Ammon's horn (tissue), 1 donor: ENCODE measurements around the gene LIPH.
"Not testable (repeated sequence)": the region's sequence is repeated elsewhere in the genome, so short reads cannot be mapped to it uniquely, and the experiment has no call there.

Experiments
- DNase-seq: peaks from one replicate; pipeline ENCODE4 v3.0.0-alpha.2; 2016; ENCODE audit warnings: low spot score

Gene LIPH

DNA sequence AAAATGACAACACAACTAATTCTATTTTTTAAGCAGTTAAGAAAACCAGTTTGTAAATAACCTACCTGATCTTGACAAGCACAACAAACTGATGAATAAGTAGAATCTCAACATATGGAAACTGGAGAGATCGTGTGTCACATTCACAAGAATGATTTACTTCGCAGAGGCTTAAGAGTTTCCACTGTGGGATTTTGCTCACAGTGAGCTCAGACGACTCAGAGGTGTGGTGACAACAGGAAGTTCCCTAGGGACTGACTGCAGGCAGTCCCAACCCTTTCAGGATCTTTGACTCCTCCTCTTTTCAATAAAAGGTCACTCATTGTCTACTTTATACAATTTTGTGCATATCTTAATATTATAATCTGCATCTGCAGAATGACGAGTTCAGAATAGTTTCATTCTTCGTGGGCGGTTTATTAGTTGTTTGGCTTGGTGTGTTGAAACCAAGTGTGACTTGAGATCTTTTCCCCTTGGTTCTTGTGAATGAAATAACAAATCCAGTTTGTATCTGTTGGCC is at the start of gene LIPH:
LIPH (minus strand) TSS at position 231 of the 520 bp plus-strand sequence; CDS start at position 114, 117 bp downstream.
- no peak for DNase-seq

GRCh38 chr3:185595526-185595925 is 43.1 kb upstream of the LIPH start:
- no peak for DNase-seq

GRCh38 chr3:185594073-185594472 is 41.7 kb upstream of the LIPH start:
- no peak for DNase-seq

GRCh38 chr3:185586686-185587039 is 34.3 kb upstream of the LIPH start:
- DNase-seq = no peak

GRCh38 chr3:185585859-185586685 is 33.7 kb upstream of the LIPH start, which contains the start of gene SENP2:
TSS of gene SENP2 (plus strand) at chr3:185586295. CDS start at chr3:185586414, 119 bp downstream.
- DNase-seq = peak; percentile 99

DNA sequence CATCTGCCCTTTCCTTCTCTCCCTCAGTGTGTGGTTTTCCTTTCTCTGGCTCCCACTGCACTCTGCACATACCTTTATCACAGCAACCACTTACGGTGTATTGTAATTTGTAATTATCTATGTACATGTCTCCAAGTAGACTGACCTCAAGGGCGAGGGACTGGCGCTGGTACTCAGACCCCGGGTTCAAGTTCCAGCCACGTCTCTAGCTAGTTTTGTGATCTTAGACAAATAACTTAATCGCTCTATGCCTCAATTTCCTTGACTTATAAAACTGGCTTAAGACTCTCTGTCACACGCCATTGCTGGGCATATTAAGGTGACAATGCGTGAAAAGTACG is 33.1 kb upstream of the LIPH start:
- peak; percentile 13 for DNase-seq

DNA sequence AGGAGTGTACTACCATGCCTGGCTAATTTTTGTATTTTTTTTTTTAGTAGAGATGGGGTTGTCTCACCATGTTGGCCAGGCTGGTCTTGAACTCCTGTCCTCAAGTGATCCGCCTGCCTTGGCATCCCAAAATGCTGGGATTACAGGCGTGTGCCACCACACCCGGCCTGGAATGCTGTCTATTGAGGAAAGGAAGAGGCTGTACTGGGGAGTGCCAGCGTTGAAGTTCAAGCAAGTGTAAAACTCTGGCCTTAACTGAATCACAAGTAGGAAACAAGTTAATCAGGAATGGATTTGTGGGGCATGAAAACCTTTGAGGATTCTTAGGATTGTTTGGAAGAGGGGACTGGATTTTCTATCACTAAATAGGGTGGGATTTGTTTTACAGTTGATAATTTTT is 32.3 kb upstream of the LIPH start:
- no peak for DNase-seq

GRCh38 chr3:185583925-185584324 is 31.5 kb upstream of the LIPH start:
- no peak for DNase-seq

DNA sequence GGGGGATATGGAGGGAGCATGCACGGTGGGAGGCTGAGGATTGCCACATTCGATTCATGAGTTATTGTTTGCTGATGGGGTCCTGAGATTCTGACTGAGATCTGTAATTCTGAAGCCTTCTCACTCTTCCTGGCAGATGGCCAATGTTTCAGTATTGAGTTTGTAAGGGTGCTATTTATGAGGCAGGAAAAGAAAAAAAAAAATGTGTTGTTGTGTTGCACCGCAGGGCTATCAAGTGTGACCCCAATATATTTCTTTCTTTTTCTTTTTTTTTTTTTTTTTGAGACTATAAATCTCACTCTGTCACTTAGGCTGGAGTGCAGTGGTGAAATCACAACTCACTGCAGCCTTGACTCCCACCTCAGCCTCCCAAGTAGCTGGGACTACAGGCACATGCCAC is 30.5 kb upstream of the LIPH start:
- no peak for DNase-seq

- DNase-seq = no peak
Observed at GRCh38 chr3:185582236-185582635, 29.8 kb upstream of the LIPH start.

DNA sequence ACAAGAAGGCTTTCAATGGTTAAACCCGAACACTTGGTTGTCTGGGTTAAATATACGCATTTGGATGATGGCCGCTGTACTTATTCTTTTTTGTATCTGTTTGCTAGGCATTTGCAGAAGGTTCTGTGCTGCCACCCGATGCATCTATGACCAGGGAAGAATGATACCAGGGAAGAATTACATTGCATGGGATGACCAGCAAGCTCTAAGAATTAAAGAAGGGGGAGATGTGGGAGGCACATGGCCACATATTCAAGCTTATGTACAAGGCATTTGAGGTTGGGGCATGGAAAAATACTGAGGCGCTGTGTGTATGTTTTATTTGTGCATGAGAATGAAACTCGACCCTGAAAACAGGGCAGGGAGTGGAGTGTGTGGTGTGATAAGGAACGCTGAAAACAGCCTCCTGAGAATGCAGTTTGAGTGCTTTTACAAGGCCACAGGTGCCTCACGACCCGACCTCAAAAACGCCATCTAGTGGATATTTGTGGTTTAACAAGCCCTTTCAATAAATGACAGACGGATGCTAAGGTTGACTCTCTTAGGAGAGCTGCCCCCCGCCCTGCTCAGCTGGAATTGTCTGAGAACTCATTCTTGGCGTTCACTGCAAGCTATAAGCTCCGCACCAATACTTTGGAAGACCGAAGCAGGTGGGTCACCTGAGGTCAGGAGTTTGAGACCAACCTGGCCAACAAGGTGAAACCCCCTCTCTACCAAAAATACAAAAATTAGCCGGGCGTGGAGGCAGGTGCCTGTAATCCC is 22.9 kb upstream of the LIPH start:
- DNase-seq = peak; percentile 28

- no peak for DNase-seq
Observed at GRCh38 chr3:185572183-185572582, 19.8 kb upstream of the LIPH start.

DNA sequence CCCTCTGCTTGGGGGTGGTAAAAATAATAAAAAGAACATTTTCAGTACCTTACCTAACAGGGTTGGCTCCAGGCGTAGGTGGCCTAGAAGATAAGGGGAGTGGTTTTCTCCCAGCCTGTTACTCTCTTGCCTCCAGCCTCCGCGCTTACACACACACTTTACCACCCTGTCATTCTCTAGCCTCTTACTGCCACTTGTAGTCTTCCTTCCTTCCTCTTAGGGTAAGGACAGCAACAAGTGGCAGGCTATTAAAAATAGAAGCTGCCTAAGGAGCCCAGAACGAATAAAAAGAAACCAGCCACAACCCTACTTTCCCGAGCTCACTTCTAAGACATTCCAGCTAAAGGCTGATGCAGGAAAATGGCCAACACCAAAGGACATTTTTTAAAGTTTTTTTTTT is 9.6 kb upstream of the LIPH start:
- no peak for DNase-seq

DNA sequence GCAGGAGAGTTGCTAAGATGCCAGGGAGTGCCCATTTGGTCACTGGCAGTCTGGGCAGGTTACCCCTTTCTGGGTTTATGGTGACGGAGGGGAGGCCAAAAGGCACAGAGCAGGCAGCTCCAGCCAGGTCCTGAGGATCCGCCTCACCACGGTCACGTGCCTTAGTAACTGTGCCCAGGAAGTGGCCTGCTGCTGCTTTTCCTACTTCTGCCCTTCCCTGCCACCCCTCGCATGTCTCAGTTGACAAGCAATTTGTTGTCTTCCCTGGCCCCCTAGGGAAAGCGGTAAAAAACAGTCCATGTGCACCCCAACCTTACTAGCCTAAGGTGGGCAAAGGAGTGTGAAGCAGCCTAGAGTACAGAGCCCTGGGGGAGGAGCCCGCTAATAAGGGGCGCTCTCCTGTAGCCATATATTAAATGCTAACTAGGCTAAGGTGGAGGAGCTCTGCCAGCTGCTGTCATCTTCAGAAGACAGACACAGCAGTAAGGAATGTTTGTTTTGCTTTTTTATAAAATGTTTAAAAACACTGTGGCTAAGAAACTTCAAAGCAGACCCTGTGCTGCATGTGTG is 9.1 kb upstream of the LIPH start:
- DNase-seq = peak; percentile 55

DNA sequence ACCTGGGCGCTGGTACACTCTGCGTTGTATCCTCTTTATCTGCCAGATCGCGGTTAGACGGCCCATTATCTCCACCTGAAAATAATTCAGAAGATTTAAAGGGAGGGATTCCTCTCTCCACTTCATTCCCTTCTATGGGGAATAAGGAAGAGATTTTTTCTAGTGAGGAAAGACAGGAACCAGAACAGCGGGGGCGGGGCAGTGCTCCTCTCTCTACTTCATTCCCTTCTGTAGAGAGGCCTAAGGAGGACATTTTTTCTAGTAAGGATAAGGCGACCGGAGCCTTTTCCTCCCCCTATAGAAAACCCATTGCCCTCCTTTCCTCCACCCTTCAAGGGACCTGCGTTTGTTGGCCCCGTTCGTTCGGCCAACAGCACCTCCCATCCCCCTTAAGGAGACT is 8.3 kb upstream of the LIPH start:
- DNase-seq = no peak

DNA sequence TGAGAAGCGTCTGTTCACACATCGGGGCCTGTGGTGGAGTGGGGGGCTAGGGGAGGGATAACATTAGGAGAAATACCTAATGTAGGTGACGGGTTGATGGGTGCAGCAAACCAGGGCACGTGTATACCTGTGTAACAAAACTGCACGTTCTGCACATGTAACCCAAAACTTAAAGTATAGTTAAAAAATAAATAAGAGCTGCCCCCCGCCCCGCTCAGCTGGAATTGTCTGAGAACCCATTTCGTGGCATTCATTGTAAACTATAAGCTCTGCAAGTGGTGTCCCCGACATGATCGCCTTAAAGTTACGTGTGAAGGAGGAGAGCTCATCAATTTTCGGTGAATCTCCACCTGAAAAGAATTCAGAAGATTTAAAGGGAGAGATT is 7.3 kb upstream of the LIPH start:
- no peak for DNase-seq

DNA sequence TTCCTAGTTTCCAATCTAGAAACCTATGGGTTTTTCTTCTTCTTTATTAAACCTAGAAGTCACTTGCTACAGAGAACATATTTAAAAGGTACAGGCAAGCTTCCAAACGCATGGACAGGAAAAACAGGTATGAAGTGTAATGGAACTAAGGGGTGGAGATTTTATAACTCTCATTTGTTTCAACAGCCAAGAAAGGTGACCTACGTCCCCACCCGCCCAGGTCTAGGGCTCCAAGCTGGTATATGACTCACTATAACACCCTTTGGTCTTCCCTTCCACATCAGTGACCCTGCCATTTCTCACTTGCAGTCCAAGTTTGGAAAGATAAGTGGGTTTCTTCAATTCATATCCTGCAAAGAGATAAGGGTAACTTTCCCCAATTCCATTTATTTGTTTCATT is 6.0 kb upstream of the LIPH start:
- no peak for DNase-seq

- not testable (repeated sequence) for DNase-seq
Observed at GRCh38 chr3:185556640-185557039, 4.3 kb upstream of the LIPH start.

GRCh38 chr3:185555860-185556347 is 3.5 kb upstream of the LIPH start:
- DNase-seq = no peak

GRCh38 chr3:185555101-185555501 is 2.7 kb upstream of the LIPH start:
- no peak for DNase-seq

GRCh38 chr3:185549651-185550111 is 2.7 kb downstream of the LIPH start:
- no peak for DNase-seq

GRCh38 chr3:185549122-185549521 is 3.3 kb downstream of the LIPH start:
- peak; percentile 51 for DNase-seq

DNA sequence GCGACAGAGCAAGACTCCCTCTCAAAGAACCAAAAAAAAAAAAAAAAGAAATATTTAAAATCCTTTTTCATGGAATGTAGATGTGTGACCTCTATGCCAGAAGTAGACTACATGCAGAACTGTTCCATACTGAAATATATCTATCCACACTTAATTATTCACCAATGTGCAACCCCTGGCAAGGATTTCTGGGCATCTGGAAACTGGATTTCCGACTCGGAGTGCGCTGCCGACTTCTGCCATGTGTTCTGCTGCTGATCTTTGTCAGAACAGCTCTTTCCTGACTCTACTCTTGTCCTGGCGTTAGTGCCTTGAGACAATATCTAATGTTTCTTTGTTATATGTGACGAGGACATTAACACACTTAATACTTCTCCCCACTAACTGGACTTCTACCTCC is 11.7 kb downstream of the LIPH start:
- DNase-seq = no peak
